ENCODE measurements around the gene ILF3.

Gene ILF3

DNA sequence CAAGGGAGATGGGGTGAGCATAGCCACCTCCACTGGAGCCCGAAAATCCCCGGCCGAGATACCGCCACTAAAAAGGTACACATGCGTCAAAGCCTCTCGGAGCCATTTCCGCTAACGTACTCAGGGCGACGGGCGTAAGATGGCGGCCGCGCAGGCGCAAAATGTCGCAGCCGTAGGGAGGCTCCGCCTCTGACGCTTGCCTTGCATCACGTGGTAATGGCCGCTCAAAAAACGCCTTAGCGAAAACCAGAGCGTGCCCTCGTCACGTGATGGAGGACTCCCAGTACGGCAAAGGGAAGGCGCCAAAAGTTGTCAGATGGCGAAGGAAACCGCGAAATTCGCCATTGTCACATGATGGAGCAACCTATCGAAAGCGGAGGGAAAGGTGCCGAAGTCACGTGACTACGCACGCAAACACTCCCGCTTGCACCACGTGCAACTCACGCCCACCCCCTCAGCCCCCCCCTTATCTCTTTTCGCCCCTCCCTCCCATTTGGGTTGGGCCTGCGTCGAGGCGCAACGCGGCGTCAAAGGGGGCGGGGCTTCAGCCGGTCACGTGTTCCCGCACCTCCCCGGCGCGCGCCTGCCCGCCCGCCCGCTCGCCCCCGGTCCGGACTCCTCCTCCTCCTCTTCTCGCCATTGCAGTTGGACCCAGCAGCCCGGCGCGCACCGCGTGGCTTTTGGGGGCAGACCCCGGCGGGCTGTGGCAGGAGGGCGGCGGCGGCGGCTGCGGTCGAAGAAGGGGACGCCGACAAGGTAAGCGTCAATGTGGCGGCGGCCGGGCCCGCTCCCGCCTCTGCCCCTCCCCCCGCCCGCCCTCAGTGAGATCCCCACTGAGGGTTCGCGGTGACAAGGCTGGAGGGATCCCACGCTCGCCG lies at the start of gene ILF3:
Gene ILF3, plus strand, starts transcription at position 615 of the 878 bp plus-strand sequence. CDS start 16,260 bp downstream, outside the sequence.
- peak; percentile 100 for DNase-seq (ENCODE audit: low spot score)

GRCh38 chr19:10604460-10604980 lies 49.6 kb upstream of the ILF3 start:
- DNase-seq (ENCODE audit: low spot score): no peak

- DNase-seq (ENCODE audit: low spot score): no peak
Observed at GRCh38 chr19:10611907-10612306, 42.2 kb upstream of the ILF3 start.

DNA sequence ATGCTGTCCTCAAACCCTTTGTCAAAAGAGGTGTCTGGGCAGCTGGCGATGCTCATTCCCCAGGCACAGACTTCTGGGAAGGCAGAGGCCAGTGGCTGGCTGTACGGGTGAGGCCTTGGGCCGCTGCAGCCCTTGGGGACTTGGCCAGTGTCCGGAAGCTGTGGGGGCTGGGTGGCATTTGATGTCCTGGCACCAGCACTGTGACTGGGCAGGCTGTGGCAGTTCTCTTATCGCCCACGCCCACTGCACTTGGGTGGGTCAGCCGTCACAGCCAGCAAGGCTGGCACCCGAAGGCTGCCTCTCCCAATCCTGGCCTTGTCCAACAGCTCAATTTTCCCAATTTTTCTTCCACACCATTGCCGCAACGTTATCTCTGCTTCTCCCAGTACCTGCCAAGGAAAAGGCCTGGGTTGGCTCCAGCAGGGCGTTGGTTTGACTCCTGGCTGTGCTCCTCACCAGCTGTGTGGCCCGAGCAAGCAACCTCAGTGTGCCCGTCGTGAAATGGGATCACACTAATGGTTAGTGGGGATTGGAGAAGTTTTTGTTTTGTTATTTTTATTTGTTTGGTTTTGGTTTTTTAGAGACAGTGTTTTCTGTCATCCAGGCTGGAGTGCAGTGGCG lies 41.5 kb upstream of the ILF3 start:
- DNase-seq (ENCODE audit: low spot score): no peak

DNA sequence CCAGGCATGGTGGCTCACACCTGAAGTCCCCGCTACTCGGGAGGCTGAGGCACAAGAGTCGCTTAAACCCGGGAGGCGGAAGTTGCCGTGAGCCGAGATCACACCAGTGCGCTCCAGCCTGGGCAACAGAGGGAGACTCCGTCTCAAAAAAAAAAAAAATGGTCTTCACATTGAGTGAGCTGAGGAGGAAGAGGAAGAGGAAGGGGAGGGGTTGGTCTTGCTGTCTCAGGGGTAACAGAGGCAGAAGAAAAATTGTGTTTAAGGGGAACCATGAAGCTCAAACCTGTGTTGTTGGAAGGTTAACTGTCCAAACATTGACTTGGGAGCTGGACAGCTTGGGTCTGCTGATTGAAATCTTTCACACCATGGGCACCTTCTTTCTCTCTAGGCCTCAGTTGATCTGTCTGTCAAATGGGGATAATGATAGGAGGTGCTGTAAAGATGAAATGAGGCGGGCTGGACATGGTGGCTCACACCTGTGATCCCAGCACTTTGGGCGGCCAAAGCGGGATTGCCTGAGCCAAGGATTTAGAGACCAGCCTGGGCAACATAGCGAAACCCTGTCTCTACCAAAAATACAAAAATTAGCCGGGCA lies 38.6 kb upstream of the ILF3 start:
- DNase-seq (ENCODE audit: low spot score): no peak

GRCh38 chr19:10617409-10618121 lies 36.6 kb upstream of the ILF3 start:
- DNase-seq (ENCODE audit: low spot score): no peak

GRCh38 chr19:10618846-10619245 lies 35.3 kb upstream of the ILF3 start:
- no peak for DNase-seq (ENCODE audit: low spot score)

DNA sequence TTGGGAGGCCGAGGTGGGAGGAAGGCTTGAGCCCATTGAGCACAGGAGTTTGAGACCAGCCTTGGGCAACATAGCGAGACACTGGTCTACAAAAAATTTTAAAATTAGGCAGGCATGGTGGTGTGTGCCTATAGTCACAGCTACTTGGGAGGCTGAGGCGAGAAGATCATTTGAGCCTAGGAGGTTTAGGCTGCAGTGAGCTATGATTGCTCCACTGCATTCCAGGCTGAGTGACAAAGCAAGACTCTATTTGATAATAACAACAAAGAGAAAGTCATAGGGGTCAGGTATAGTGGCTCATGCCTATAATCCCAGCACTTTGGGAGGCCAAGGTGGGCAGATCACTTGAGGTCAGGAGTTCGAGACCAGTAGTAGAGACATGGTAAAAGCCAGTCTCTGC lies 33.4 kb upstream of the ILF3 start:
- DNase-seq (ENCODE audit: low spot score): no peak

GRCh38 chr19:10621966-10622365 lies 32.2 kb upstream of the ILF3 start:
- no peak for DNase-seq (ENCODE audit: low spot score)

DNA sequence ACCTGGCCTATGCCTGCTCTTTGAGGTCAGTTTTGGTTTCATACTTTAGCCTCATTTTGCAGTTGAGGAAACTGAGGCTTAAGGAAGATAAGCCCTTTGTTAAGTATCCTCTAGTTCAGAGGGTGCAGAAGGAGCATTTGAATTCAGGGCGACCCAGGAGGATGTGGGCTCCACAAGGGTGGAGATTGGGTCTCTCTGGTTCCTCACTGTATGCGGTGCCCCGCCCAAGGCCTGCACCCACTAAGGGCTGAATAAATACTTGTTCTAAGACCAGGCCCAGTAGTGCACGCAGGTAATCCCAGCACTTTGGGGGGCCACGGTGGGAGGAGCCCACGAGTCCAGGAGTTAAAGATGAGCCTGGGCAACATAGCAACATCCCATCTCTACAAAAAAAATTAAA lies 29.6 kb upstream of the ILF3 start:
- DNase-seq (ENCODE audit: low spot score): peak; percentile 16

GRCh38 chr19:10625003-10625761 lies 29.0 kb upstream of the ILF3 start, which contains the start of gene SLC44A2:
SLC44A2 (plus strand) TSS chr19:10625553; CDS start chr19:10625634, 81 bp downstream.
- DNase-seq (ENCODE audit: low spot score): no peak

GRCh38 chr19:10625762-10626138 lies 28.4 kb upstream of the ILF3 start:
- no peak for DNase-seq (ENCODE audit: low spot score)

GRCh38 chr19:10631874-10632273 lies 22.3 kb upstream of the ILF3 start:
- no peak for DNase-seq (ENCODE audit: low spot score)

DNA sequence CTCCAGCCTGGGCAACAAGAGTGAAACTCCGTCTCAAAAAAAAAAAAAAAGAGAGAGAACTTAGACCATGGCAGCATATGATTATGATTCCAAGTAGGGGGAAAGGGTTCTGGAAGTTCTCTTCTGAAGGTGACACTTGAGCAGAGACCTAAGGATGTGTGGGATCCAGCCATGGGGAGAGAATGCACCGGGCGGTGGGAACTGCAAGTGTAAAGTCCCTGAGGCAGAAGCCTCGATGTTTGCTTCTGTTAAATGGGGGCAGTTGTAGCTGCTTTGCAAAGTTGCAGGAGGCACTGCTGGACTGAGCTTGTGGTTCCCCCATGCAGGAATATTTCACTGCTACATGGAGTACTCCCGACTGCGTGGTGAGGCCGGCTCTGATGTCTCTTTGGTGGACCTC lies 19.7 kb upstream of the ILF3 start:
- DNase-seq (ENCODE audit: low spot score): no peak

DNA sequence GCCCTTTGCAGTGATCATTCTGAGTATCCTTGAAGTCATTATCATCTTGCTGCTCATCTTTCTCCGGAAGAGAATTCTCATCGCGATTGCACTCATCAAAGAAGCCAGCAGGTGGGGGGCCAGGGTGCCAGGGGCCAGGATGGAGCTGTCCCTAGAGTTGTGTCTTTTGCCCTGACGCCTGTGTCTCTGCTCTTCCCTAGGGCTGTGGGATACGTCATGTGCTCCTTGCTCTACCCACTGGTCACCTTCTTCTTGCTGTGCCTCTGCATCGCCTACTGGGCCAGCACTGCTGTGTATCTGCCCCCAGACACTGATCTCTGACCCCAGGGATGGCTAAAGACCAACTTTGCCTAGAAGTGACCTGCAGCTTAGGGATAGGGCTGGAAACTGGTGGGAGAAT lies 19.2 kb upstream of the ILF3 start:
- DNase-seq (ENCODE audit: low spot score): no peak

GRCh38 chr19:10636304-10636972 lies 17.7 kb upstream of the ILF3 start:
- no peak for DNase-seq (ENCODE audit: low spot score)

GRCh38 chr19:10637894-10638293 lies 16.3 kb upstream of the ILF3 start:
- no peak for DNase-seq (ENCODE audit: low spot score)

DNA sequence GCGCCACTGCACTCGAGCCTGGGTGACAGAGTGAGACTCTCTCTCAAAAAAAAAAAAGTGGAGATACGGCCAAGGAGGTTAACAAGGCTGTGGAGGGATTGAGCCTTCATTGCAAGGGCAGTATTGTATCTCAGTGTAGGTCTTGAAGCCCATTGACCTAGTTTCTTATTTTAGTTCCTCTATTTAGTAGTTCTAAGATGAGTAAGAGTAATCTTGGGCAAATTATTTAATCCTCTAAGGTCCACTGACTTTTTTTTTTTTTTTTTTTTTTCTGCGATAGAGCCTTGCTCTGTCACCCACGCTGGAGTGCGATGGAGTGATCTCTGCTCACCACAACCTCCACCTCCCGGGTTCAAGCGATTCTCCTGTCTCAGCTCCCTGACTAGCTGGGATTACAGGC lies 14.3 kb upstream of the ILF3 start:
- DNase-seq (ENCODE audit: low spot score): no peak

GRCh38 chr19:10640361-10640760 lies 13.8 kb upstream of the ILF3 start:
- no peak for DNase-seq (ENCODE audit: low spot score)

DNA sequence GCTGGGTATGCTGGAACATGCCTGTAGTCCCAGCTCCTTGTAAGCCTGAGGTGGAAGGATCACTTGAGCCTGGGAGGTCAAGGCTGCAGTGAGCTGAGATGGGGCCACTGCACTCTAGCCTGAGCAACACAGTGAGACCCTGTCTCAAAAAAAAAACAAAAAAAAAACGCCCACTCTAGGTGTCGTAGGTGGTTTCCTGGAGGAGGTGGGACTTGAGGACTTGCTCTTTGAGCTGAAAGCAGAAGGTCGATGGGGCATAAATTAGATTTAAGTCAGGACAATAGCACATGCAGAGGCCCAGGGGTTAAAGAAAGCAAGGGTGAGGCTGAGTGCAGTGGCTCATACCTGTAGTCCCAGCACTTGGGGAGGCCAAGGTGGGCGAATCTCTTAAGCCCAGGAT lies 12.9 kb upstream of the ILF3 start:
- no peak for DNase-seq (ENCODE audit: low spot score)
